GM21723 (cell line): Measurements from ENCODE around the gene RBM23.

Experiments used
- ATAC-seq: cut with Tn5 transposase; IDR thresholded peaks from one replicate; pipeline ENCODE4 v1.9.1; 2021; ENCODE audit warnings: mild to moderate bottlenecking, moderate library complexity; ENCODE audit not compliant: unreplicated experiment

The RBM23 gene

DNA sequence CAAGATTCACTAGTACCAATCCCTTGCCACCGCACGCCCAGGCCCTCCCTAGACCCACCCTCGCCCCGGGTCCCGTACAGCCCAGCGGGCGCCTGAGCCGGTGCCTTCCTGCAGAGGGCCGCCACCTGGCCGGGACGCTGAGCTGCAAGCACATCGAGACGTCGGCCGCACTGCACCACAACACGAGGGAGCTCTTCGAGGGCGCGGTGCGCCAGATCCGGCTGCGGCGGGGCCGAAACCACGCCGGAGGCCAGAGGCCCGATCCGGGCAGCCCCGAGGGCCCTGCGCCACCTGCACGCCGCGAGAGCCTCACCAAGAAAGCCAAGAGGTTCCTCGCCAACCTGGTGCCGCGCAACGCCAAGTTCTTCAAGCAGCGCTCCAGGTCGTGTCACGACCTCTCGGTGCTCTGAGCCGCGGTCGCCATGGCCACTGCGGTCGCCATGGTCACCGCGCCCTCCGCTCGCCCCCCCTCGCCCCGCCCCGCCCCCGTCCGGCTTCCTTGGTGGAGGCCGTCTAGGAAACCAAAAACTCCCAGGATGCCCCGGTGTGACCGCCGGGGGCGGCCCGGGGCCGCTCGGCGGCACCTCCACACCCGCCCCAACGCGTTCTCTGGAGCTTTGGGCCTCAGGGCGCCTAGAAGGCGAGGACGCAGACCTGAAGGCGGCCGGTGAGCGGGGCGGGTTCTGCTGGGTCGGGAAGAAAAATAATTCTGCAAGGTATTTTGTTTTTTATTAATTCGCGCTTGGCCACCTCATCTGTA is 32.3 kb downstream of the RBM23 start:
- peak; percentile 64 for ATAC-seq

DNA sequence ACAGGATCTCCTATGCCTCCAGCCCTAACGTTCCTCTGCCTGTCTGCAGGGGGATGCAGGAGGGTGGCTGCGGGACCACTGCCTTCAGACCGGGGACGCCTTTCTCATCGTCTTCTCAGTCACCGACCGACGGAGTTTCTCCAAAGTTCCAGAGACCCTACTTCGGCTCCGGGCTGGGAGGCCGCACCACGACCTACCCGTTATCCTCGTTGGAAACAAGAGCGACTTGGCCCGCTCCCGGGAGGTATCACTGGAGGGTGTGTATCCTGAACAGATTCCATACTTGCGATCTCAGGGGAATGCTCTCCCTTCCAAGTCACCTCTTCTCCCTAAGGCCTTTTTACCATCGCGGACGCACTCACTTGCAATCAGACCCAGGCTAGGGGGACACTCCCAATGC is 33.0 kb downstream of the RBM23 start:
- no peak for ATAC-seq

DNA sequence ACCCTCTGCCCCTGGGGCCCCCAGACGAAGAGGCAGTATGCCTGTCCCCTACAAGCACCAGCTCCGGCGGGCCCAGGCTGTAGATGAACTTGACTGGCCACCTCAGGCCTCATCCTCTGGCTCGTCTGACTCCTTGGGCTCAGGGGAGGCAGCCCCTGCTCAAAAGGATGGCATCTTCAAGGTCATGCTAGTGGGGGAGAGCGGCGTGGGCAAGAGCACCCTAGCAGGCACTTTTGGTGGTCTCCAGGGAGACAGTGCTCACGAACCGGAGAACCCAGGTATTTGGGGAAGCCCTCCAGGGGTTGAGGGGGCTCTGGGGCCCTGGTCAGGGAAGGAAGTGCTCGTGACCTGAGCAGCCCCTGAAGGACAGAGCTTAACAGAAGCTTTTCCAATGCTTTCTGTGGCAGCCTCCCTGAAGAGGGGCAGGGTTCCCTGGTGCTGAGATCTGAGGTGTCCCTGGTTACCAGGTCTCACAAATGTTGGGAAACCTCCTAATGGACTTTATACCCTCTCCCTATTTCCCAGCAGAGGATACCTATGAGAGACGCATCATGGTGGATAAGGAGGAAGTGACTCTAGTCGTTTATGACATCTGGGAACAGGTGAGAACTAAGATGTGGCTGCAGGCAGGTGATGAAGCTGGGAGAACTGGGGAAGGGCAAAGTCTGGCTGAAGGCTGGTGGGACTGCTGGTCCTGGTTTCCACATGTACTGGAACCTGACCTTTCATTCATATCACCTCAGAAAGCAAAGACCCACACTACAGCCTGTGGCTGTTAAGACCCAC is 34.0 kb downstream of the RBM23 start:
- ATAC-seq = no peak

DNA sequence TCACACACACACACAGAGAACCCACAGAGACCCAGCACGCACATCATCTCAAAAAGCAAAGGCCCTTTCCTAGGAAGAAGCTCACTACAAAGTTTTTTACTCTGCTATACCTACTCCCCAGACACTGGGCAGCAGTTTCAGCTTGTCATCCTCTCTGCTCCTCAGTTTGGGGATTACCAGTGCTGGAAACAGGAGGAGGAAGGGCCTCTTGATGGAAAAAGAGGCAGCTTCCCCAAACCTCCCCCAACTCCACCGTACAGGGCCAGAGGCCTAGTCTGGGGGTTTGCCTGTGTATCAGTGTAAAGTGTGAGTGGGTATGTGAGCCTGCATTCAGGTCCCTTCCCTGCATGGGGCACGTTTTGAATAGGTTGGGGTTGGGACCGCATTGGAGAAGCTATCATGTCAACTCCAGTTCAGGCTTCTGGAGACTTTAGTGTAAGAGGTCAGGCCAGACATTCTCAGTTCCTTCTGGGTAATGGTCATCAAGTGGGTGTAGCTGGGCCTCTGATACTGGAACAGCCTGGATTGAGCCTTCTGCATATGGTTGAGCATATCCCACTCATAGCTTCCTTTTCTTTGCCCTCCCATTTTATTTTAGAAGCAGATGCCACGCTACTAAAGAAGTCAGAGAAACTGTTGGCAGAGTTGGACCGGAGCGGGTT is 34.7 kb downstream of the RBM23 start:
- no peak for ATAC-seq

DNA sequence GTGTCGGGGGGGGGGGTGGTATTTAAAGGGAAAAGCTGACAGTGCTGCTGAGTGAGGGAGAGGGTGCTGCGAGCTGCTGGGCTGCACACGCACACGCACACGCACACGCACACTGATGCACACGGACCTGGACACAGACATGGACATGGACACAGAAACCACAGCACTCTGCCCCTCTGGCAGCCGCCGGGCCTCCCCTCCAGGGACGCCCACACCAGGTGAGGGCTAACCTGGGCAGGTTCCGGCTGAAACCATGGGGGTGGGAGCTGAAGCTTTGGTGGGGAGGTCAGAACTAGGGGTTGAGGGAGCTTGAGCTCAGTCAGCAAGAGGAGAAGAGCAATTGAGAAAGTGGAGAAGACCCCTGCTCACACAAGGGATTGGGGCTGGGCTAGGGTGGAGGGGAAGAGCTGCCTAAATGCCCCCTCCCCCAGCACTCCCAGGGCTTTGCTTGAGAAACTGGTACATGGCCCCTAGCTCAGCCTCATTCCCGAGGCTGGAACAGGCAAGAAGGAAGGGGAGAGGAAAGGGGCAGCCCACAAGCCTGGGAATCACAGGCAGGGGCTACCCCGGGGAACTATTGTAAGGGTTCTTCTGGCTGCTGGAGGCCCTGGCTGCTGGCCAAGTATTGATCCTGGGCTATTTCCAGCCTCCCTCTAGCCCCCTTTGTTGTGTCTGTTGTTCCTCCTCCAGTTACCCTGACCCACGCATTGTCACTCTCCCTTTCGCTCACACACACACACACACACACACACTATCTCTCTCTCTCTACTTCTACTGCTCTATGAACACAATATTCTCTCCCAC is 35.6 kb downstream of the RBM23 start, which contains the start of gene REM2:
Gene REM2 (plus strand): TSS at position 50 of the 804 bp plus-strand sequence. CDS start 66 bp downstream, at position 116.
- ATAC-seq = no peak

DNA sequence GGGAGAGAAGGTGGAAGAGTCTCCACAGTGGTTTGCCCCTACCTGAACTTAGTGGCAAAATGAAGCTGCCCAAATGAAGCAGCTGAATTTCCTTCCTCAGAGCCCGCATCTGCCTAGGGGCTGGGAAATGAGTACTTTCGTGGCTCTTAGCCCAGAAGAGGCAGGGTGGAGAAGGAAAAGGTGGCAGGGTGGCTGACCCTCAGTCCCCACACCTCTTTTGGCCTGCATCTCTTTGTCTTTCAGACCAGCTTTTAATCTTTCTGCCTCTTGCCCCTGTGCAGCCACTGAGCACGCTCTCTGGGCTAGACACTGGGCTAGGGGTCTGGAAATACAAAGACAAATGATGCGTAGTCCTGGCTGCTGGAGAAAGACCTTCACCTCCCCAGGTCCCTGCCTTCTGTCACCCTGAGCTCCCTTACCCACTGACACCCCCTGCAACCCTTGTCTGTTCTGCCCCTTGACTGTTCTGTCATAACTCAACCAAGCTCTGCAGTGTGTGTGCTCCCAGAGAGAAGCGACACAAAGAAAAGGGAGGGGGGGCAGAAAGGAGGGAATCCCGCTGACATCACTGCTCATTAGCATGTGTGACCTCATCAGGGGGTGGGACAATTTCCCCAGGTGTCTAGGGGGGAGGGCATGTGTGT is 36.3 kb downstream of the RBM23 start:
- no peak for ATAC-seq

DNA sequence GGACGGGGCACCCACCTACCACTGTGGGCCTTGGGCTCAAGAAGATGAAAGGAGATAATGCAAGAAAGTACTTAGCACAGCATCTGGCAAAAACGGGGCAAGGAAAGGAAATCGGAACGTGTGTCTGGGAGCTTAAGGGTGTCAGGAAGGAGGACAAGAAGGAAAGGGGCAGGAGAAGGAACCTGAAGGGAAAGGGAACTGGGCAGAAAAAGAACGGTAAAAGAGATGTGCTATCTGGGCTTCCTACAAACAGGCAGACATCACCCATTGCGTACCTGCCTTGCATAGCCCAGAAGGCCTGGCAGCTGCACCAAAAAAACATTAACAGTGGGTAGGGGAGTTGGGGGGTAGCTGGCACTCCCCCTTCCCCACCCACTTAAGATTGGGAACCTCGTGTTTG is 36.9 kb downstream of the RBM23 start:
- no peak for ATAC-seq

DNA sequence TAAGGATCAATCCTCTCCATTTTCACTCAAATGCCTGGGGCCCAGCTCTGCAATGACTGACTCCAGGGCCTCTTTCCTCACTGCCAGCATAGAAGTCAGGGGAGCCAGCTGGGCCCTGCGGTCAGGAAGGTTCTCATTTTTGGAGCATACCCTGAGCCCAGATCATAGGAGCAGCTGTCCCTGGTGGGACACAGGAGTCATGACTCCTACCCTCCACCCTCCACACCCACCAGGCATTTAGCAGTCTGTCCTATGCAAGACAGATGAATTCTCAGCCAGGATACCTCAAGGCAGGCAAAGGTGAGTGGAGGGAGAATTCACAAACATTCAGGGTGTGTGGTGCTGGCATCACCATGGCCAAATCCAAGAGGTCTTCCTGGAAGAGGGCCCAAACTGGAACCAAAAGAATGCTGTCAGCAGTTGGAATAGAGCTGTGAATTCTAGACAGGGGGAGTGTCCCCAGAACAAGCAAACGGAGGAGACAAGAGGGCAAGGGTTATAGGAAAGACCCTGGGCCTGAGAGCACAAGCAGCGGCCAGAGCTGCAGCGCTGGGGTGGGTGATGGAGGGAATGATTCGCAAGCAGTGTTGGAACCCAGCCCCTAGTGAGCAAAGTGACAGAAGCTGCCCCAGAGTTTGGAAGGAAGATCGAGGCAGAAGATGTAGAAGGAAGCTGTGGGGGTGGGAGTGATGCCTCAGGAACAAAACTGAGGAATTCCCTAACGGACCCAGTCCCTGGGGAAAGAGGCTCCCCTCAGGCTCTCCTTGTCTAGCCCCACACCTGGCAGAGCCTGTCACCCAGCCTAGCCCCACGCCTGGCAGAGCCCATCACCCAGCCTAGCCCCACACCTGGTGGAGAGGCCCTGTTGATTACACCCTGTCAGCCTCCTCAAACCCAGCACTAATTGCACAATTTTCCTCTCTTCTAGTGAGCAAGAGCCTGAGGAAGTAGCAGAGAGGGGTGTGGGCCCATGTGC is 40.4 kb downstream of the RBM23 start:
- no peak for ATAC-seq

DNA sequence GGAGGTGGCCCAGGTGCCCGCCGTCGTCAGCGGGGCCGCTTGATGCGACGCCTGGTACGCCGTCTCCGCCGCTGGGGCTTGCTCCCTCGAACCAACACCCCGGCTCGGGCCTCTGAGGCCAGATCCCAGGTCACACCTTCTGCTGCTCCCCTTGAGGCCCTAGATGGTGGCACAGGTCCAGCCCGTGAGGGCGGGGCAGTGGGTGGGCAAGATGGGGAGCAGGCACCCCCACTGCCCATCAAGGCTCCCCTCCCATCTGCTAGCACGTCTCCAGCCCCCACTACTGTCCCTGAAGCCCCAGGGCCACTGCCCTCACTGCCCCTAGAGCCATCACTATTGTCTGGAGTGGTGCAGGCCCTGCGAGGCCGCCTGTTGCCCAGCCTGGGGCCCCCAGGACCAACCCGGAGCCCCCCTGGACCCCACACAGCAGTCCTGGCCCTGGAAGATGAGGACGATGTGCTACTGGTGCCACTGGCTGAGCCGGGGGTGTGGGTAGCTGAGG is 41.9 kb downstream of the RBM23 start:
- no peak for ATAC-seq

DNA sequence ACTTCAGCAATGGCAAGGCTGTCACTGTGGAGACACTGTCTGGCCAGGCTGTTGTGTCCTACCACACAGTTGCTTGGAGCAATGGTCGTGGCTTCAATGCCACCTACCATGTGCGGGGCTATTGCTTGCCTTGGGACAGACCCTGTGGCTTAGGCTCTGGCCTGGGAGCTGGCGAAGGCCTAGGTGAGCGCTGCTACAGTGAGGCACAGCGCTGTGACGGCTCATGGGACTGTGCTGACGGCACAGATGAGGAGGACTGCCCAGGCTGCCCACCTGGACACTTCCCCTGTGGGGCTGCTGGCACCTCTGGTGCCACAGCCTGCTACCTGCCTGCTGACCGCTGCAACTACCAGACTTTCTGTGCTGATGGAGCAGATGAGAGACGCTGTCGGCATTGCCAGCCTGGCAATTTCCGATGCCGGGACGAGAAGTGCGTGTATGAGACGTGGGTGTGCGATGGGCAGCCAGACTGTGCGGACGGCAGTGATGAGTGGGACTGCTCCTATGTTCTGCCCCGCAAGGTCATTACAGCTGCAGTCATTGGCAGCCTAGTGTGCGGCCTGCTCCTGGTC is 43.1 kb downstream of the RBM23 start:
- no peak for ATAC-seq

DNA sequence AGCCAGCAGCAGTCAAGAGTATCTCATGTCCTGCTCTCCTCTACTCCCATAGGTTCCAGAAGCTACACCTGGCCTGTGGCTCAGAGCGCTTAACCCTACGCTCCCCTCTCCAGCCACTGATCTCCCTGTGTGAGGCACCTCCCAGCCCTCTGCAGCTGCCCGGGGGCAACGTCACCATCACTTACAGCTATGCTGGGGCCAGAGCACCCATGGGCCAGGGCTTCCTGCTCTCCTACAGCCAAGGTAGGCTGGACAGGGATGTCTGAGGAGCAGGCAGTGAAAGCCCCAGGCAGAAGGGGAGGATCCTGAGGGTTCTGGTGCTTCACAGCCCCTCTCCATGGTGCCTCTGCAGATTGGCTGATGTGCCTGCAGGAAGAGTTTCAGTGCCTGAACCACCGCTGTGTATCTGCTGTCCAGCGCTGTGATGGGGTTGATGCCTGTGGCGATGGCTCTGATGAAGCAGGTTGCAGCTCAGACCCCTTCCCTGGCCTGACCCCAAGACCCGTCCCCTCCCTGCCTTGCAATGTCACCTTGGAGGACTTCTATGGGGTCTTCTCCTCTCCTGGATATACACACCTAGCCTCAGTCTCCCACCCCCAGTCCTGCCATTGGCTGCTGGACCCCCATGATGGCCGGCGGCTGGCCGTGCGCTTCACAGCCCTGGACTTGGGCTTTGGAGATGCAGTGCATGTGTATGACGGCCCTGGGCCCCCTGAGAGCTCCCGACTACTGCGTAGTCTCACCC is 43.8 kb downstream of the RBM23 start:
- no peak for ATAC-seq

DNA sequence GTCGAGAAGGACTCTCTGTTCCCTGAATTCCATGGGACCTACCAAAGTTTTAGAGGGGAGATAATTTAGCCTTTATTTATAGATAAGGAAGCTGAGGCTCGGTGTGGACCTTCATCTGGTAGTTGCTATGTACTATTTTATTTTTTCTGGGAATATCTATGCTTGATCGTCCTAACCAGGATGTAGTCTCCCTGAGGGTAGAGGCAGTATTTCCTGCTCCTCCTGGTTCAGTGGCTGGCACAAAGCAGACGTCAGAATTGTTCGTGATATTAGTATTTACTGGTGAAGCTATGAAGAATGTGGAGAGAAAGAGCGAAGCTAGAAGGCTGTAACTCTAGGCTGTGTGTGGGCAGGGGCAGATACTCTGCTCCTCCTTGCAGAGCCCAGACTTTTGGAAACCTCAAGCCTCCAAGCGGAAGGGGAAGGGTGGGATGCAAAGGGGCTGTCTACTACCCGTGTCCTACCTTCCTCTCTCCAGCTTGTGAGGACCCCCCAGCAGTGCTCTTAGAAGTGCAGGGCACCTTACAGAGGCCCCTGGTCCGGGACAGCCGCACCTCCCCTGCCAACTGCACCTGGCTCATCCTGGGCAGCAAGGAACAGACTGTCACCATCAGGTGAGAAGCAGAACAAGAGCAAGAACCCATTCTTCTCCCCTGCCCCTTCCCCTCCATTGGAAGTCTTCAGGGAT is 46.0 kb downstream of the RBM23 start:
- ATAC-seq = no peak

DNA sequence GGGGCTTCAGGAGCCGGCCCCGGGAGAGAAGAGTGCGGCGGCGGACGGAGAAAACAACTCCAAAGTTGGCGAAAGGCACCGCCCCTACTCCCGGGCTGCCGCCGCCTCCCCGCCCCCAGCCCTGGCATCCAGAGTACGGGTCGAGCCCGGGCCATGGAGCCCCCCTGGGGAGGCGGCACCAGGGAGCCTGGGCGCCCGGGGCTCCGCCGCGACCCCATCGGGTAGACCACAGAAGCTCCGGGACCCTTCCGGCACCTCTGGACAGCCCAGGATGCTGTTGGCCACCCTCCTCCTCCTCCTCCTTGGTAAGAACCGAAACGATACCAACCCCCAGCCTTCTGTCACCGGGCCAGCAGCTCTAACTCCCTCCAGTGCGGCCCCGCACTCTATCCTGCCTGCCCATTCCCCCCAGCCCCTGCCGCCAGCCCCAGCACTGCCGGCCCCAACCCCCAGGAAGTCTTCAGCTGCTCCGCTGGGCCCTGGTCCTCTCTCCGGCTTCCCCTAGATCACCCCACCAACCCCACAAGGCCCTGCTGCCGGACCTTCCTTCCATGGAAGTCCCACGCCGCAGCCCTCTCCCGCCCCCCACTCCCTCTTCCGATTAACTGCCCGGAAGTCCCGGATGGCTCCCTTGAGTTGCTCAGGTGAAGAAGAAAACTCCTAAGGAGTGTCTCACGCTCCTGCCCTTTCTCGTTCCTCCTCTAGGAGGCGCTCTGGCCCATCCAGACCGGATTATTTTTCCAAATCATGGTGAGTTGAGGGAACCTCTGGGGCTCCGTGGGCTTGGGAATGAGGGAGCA is 46.7 kb downstream of the RBM23 start:
- ATAC-seq = peak; percentile 19

DNA sequence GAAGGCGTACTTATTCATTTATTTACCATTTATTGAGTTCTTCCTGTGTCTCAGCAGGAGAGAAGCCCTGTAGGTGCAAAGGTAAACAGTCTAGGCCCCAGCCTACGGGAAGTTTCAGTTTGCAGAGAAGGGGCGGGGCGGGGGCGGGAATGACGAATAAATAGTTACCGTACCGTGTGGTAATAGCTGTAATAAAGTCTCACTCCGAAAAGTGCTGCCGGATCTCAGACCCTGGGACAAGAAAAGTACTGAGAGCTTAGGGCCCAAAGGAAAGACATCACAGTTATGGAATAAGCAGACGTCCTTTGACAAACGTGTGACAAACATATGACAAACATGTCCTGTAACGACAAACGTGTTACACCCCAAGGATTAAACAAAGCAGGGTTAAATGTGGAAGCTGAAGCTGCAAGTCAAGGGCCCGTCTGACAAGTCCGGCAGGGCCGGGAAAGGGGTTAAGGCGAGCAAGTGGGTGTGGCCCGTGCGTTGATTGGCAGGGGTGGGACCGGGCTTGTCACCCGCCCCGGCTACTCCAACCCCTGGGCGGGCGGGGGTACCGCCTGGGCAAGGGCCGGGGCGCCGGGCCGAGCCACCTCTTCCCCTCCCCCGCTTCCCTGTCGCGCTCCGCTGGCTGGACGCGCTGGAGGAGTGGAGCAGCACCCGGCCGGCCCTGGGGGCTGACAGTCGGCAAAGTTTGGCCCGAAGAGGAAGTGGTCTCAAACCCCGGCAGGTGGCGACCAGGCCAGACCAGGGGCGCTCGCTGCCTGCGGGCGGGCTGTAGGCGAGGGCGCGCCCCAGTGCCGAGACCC is 47.5 kb downstream of the RBM23 start, which contains the start of gene LRP10:
Gene LRP10 (plus strand): TSS at position 517 of the 809 bp plus-strand sequence. CDS start 564 bp downstream, outside the sequence.
- ATAC-seq = peak; percentile 76

DNA sequence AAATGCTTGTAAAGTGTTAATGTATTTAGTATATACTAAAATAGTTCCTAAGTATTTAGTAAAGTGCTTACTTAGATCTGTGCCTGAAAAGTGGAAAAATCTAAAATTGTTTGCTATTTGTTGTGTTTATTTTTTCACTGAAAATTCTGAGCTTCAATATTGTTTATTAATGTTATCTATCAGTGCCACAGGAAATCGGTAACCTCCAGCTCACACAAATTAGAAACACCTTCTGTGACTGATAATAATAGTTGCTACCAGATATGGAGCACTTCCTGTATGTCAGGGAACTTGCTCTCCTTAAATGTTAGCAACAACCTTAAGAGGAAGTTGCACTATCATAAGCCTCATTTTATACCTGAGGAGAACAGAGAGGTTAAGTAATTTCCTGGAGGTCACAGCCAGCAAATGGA is 48.1 kb downstream of the RBM23 start:
- peak; percentile 55 for ATAC-seq

DNA sequence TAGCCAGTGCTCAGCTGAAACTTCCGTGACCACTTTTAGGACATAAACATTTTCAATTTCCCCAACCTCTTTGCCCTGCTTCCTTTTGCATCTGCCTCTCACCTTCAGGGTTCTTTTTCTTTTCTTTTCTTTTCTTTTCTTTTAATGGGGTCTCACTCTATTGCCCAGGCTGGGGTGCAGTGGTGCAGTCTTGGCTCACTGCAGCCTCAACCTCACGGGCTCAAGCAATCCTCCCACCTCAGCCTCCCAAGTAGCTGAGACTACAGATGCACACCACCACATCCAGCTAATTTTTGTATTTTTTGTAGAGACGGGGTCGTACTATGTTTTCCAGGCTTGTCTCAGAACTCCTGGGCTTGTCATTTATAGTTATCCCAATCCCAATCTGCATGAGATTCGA is 52.1 kb downstream of the RBM23 start:
- no peak for ATAC-seq
